Rectal smooth muscle tissue (tissue), 1 donor: ENCODE measurements around the gene KIAA1549.

Source experiments
- H3K27ac ChIP-seq: one replicate; pipeline ENCODE4 v1.7.0; 2013; ENCODE audit warnings: low read depth, low read length, inconsistent platforms
- H3K27me3 ChIP-seq: one replicate; pipeline ENCODE4 v1.7.0; 2013; ENCODE audit warnings: low read length; ENCODE audit not compliant: control insufficient read depth, insufficient read depth
- H3K36me3 ChIP-seq: one replicate; pipeline ENCODE4 v1.7.0; 2013; ENCODE audit warnings: low read length; ENCODE audit not compliant: control insufficient read depth, insufficient read depth
- H3K4me1 ChIP-seq: one replicate; pipeline ENCODE4 v1.7.0; 2013; ENCODE audit warnings: low read length; ENCODE audit not compliant: control insufficient read depth, insufficient read depth
- H3K4me3 ChIP-seq: one replicate; pipeline ENCODE4 v1.7.0; 2013; ENCODE audit warnings: low read length
- H3K9ac ChIP-seq: one replicate; pipeline ENCODE4 v1.7.0; 2013; ENCODE audit warnings: low read length

The KIAA1549 gene

DNA sequence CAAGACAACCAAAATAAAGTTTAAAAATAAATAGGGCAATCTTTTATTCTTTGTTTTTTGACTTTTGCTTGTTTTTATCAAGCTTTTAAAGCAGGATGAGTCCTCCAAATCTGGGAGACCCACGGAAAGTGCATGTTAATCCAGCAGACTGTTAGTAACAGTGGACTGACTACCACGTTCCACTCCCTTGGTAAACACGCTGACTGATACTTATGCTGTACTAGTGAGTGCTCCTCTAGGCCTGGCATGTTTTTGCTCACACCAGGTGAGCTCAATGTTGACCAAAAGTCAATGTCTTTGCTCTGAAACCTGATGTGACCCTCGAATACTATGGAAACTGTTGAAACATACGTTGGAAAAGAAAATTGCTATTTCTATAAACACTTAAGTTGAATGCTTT lies 88.4 kb downstream of the KIAA1549 start:
- Histone ChIP-seq H3K9ac (no peak overlapping the region), H3K36me3 (no peaks in the 10 kb centered on the region), H3K27me3 (no peaks in the 10 kb centered on the region), H3K4me1 (no peaks in the 10 kb centered on the region), H3K4me3 (no peak overlapping the region), H3K27ac (no peak overlapping the region)

DNA sequence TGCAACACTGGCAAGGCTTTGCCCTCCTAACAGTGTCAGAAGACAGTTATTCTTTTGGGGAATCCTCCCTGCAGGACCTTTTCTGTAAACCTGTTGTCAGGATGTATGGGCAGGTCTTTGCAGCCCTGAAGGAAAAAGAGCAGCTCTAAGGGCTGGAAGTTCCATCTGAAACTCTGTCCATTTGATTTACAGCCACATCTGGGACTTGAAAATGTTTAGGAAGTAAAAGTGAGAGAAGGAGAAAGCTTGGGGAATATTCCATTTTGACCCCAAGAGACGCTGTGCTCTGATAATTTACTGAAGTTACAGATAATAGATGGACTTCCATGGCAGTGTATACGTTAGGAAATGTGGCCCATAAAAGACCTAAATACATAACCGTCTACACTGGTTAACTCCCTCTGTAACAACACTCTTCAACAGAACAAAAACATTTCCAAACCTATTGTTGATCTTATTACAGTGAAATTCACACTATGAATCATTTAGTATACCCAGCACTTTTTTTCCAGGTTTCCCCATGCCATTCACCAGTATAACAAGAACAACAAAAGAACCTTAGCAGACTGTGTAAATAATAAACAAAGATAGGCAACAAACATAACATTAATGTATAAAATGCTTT lies 89.1 kb downstream of the KIAA1549 start:
- Histone ChIP-seq H3K4me3 (no peak overlapping the region), H3K27ac (no peak overlapping the region), H3K4me1 (no peaks in the 10 kb centered on the region), H3K36me3 (no peaks in the 10 kb centered on the region), H3K27me3 (no peaks in the 10 kb centered on the region), H3K9ac (no peak overlapping the region)

DNA sequence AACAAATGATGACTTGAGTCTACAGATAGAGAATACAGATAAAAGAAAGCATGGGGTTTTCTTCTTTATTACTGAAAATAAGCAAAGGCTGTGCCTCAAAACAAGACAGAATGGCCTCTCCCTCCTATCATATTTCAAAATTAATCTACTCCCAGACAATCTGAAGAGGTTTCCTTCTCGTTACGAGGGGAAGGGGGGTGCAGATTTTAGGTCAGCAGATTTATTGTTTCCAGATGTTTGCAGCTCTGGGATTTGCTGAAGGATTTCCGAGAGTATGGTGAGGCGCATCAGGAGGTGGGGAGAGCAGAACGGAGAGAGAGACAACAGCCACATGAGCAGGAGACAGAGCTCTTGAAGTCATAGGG lies 89.8 kb downstream of the KIAA1549 start:
- no peak overlapping the region for H3K4me3 ChIP-seq
- H3K27ac ChIP-seq: no peak overlapping the region
- no peaks in the 10 kb centered on the region for H3K4me1 ChIP-seq
- H3K9ac ChIP-seq: no peak overlapping the region
- H3K36me3 ChIP-seq: no peaks in the 10 kb centered on the region
- H3K27me3 ChIP-seq: no peaks in the 10 kb centered on the region

DNA sequence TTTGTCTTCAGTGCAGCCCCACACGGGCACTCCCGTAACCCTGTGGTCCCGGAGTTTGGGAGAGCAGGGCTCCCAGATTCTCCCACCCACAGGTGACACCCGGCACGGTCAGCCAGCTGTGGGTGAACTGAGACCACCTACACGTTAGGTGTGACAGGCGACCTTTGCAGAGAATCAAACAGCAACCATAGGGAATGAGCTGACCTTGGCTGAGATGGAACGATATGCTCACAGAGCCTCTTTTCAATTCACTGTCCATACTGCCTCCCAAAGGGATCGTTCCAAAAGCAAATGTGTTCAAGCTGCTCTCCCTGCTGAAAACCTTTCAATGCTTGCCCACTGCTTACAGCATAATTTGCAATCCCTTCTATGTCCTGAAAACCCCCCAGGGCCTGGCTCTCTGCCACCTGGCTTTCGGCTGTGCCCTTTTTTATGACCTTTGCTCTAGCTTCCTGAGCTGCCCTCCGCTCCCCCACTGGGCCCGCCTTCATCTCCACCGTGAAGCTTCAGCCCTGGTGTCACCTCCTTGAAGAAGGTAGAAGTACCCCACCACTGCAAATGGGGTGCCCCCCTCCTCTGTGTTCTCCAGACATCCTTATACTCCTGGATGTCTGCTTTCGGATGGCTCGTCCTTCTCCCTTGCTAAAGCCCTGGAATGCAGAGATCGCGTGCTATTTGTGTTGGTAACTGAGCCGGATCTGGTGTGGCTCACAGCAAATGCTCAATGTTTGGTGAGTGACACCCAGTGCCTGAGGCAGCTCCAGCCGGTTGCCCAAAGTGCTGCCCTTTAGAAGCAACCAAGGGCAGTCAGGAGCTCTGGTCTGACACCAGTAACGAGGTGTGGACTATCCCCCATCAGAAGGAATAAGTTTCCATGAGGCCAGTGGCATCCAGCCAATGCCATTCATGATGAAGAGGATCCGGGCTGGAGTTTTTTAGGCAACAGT lies 90.4 kb downstream of the KIAA1549 start:
- Histone ChIP-seq H3K27me3 (no peaks in the 10 kb centered on the region), H3K27ac (no peak overlapping the region), H3K9ac (no peak overlapping the region), H3K36me3 (no peaks in the 10 kb centered on the region), H3K4me1 (no peaks in the 10 kb centered on the region), H3K4me3 (no peak overlapping the region)

DNA sequence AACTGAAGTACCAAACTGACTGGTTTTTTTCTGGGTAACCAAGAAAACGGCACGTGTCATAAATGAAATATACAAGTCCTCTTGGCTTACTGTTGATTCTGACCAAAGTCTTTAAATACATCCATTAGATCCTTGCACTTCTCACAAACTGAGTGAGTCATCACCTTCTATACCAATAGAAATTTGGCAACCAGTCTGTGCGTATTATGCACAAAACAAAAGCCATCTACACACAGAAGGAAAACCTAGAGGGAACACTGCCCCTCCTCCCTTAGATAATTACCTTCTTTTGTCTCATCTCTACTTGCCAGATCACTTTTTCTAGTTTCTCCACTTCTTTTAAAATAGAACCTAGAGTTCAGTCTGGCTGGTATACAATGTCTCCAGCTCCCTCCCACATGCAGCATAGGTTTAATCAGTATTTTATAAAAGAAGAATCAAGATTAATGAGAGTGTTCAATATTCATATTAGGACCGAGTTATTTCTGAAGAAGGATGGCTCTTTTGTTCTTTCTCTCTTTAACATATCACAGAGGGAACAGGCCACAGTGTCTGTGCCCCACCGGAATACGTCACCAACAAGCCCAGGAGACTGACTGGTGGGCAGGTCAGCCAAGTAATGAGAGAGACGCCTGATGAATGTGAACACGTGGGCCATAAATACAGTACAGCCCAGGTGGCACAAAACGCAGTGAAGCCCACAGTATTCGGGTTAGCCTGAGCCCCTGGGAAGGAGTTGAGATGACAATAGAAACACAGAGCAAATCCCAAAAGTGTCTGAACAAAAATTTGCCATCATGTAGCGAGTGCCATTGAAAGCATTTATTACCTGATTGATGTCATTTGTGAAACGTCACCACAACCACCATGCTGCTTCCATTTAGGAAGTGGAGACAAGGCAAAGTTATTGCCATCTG lies 91.3 kb downstream of the KIAA1549 start:
- Histone ChIP-seq H3K27ac (no peak overlapping the region), H3K27me3 (no peaks in the 10 kb centered on the region), H3K4me1 (no peaks in the 10 kb centered on the region), H3K9ac (no peak overlapping the region), H3K36me3 (no peaks in the 10 kb centered on the region), H3K4me3 (no peak overlapping the region)

DNA sequence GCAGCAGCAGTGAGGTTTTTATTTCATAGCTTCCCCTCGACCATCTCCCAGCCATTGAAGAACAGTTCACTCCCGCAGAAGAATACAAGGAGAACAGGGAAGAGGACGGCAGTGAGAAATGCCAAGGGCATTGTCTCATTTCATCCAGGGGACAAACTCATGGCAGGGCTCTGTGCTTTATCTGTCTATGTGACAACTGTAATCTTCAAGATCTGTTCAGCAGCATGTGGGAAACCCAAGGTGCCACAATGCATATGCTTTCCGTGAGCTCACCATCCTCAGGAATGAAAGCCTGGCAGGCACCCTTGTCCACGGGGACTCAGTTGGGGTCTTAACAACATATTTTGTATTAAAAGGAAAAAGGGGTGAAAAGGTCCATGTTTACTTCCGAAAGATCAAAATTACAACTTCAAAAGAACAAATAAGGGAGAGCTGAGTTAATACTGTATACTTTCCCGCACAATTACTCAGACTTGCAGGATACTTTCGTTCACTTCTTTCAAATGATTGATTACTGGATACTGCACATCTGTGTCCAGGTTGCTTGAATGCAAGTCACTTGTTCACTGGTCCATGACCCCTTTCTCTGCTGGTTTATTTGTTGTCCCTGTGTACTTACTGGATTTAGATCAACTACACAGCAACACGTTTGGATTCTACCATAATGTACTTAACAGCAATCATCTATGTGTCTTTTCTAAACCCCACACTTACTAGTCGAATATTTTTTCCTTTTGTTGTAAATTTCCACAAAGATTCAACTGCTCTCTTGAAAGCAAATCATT lies 93.1 kb downstream of the KIAA1549 start:
- Histone ChIP-seq H3K27ac (no peak overlapping the region), H3K36me3 (no peaks in the 10 kb centered on the region), H3K27me3 (no peaks in the 10 kb centered on the region), H3K4me3 (no peak overlapping the region), H3K9ac (no peak overlapping the region), H3K4me1 (no peaks in the 10 kb centered on the region)

DNA sequence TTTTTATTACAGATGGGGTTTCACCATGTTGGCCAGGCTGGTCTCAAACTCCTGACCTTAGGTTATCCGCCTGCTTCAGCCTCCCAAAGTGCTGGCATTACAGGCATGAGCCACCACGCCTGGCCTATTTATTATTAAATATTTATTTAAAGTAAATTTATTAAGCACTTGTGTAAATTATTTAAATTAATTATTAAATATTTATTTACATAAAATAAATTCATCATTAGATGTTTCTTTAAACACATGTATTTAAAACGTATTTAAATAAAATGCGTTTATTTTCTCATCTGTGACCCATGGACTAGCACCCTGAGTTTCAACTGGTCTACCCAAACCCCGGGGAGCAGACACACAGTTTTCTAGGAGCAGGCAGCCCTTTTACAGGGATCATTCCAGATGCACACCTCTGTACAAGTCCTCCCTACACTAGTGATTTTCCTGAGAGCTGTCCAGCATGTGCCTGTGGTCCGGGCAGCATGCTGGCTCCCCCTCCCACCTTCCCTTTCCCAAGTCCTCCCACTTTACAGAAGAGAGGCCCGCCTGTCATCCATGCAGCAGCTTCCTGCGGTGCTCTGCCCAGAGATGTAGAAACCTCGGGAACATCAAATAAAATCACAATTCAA lies 94.0 kb downstream of the KIAA1549 start:
- H3K9ac ChIP-seq: no peak overlapping the region
- H3K4me1 ChIP-seq: no peaks in the 10 kb centered on the region
- no peaks in the 10 kb centered on the region for H3K27me3 ChIP-seq
- no peak overlapping the region for H3K27ac ChIP-seq
- no peaks in the 10 kb centered on the region for H3K36me3 ChIP-seq
- no peak overlapping the region for H3K4me3 ChIP-seq

DNA sequence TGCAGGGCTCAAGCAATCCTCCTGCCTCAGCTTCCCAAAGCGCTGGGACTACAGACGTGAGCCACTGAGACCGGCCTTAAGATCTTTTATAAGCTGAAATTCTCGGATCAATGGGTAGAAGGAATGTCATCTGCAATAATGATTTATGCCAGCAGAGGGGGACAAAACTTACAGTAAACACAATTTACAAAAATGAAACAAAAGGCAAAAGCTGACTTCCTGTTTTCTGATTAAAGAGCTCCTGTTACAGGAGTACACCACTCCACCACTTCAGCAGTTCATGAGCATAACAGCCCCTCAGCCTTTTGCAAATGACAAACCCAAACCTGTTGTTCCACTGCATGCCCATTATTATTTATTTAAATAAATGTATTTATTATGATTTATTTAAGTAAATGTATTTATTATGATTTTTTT lies 94.7 kb downstream of the KIAA1549 start:
- no peaks in the 10 kb centered on the region for H3K36me3 ChIP-seq
- H3K9ac ChIP-seq: no peak overlapping the region
- no peaks in the 10 kb centered on the region for H3K4me1 ChIP-seq
- H3K4me3 ChIP-seq: no peak overlapping the region
- no peak overlapping the region for H3K27ac ChIP-seq
- no peaks in the 10 kb centered on the region for H3K27me3 ChIP-seq

DNA sequence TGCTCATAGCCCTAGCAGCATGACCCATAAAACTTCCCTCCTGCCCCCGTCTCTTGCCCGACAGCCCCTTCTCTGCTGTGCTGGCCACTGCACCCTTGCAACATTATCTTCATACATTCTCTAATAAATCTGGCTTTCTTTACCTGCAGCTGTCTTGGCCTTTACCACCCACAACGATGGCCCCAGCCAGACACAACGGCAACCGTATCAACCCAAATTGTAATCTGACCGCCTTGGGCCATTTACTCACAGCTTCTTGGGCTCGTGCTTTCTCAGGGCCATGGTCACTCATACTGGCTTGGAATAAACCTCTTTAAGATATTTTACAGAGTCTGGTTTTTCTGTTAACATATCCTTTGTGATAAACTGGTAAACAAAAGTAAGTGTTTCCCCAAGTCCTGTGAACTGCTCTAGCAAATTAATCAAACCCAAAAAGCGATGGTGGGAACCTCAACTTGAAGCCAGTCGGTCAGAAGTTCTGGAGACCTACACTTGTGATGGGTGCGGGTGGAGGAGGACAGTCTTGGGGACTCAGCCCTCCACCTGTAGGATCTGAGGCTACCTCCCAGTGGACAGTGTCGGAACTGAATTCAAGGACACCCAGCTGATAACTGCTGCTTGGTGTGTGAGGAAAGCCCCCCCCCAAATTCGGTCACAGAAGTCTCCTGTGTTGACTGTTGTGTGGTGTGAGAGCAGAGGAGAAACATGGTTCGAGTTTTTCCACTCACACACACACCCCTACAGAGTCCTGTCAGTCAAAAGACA lies 95.6 kb downstream of the KIAA1549 start:
- no peak overlapping the region for H3K9ac ChIP-seq
- no peak overlapping the region for H3K27ac ChIP-seq
- H3K36me3 ChIP-seq: no peaks in the 10 kb centered on the region
- no peaks in the 10 kb centered on the region for H3K27me3 ChIP-seq
- no peaks in the 10 kb centered on the region for H3K4me1 ChIP-seq
- H3K4me3 ChIP-seq: no peak overlapping the region

DNA sequence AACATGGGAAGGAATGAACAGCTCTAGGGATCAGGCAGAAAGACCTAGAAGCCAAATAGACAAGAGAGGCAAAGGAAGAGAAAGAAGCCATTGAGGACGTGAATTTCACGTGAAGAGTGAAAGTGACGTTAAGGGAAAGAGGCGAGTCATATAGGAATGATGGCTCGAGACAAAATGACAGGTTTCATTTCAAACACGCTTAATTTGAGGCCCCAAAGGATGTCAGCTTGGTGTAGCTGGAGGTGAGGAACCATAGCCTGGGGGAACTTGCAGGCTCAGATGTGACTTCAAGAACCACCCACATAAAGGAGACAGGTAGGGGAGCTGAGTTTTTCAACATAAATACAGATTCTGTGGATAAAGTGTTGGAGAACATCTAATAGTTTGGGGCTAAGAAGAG lies 98.9 kb downstream of the KIAA1549 start:
- Histone ChIP-seq H3K9ac (no peak overlapping the region), H3K27ac (no peak overlapping the region), H3K4me1 (no peaks in the 10 kb centered on the region), H3K4me3 (no peak overlapping the region), H3K27me3 (no peaks in the 10 kb centered on the region), H3K36me3 (no peaks in the 10 kb centered on the region)

DNA sequence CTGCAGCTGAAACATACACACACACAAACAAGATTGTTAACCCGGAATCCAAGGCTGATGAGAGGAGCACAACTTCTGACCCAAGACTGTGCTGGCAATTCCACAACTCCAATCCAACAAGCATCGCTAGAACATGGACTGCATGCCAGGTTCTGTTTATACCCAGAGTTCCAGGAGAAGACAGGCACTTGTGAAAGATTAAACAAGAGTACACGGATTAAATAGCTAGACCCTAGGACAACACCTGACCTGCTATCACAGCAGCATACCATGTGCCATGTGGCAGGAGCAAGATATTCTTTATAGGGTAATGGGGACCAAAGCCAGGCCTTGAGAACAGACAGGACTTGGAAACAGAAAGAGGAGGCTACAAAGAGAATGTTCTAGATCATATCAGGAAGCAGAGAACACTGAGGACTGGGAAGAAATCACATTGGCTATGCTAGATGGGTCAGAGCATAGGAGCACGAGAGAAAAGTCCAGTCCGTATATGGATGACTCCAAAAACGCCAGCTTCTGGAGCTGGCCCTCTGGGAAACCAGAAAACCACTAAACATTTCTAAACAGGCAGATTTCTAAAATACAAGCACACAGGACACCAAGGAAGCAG lies 99.5 kb downstream of the KIAA1549 start:
- Histone ChIP-seq H3K27me3 (no peaks in the 10 kb centered on the region), H3K36me3 (no peaks in the 10 kb centered on the region), H3K4me1 (no peaks in the 10 kb centered on the region), H3K9ac (no peak overlapping the region), H3K4me3 (no peak overlapping the region), H3K27ac (no peak overlapping the region)
